Naive B cell (primary cell): ENCODE data around the gene JAKMIP2. TPM values are rescaled to one million over a fixed set of nuclear protein-coding genes. Genes with fewer than 3 reads are reported as not detected.

ENCODE experiments used
- ATAC-seq, 2 donors: fragments of 150-1000 bp; cut with Tn5 transposase; 2 replicates each; pipeline ENCODE4 v1.10.0; 2021; ENCODE audit warnings: low read depth in 2 of 2, mild to moderate bottlenecking in 2 of 2, moderate library complexity in 2 of 2
- DNase-seq: peaks from one replicate; pipeline ENCODE4 v3.0.0; 2022
- H3K27ac Mint-ChIP-seq, 6 donors: one replicate each; pipeline ENCODE4 v1.8.0; 2020 to 2022; ENCODE audit warnings: mild to moderate bottlenecking in 6 of 6, mixed read lengths in 6 of 6, moderate library complexity in 5 of 6, inconsistent platforms in 2 of 6
- H3K27me3 Mint-ChIP-seq, 3 donors: one replicate each; pipeline ENCODE4 v1.8.0; 2021 to 2022; ENCODE audit warnings: mixed read lengths in 3 of 3, mild to moderate bottlenecking in 1 of 3
- H3K36me3 Mint-ChIP-seq, 2 donors: one replicate each; pipeline ENCODE4 v1.8.0; 2020 to 2022; ENCODE audit warnings: mixed read lengths in 2 of 2, inconsistent platforms in 1 of 2, mild to moderate bottlenecking in 1 of 2
- H3K4me1 Mint-ChIP-seq, 3 donors: one replicate each; pipeline ENCODE4 v1.8.0; 2020 to 2022; ENCODE audit warnings: mixed read lengths in 3 of 3, inconsistent platforms in 1 of 3, mild to moderate bottlenecking in 1 of 3, moderate library complexity in 1 of 3
- H3K4me3 Mint-ChIP-seq, 8 donors: one replicate each; pipeline ENCODE4 v1.8.0; 2020 to 2022; ENCODE audit warnings: mild to moderate bottlenecking in 8 of 8, mixed read lengths in 8 of 8, moderate library complexity in 8 of 8, inconsistent platforms in 2 of 8
- H3K9me3 Mint-ChIP-seq, 7 donors: one replicate each; pipeline ENCODE4 v1.8.0; 2020 to 2022; ENCODE audit warnings: mixed read lengths in 7 of 7, mild to moderate bottlenecking in 5 of 7, inconsistent platforms in 2 of 7, moderate library complexity in 1 of 7
- polyA plus RNA-seq, 6 donors: library from polyadenylated mRNA; unstranded; fragments of 300-500 nt; fragmentation: Illumina TruSeq; gene quantifications; one replicate each; pipeline ENCODE4 v1.2.3, GENCODE V29; 2021; ENCODE audit warnings: low read depth in 6 of 6

The JAKMIP2 gene
- polyA plus RNA-seq, 6 donors from 2014 or later: 0.09 to 1.7 (median 1.1) TPM; not detected in 1

DNA sequence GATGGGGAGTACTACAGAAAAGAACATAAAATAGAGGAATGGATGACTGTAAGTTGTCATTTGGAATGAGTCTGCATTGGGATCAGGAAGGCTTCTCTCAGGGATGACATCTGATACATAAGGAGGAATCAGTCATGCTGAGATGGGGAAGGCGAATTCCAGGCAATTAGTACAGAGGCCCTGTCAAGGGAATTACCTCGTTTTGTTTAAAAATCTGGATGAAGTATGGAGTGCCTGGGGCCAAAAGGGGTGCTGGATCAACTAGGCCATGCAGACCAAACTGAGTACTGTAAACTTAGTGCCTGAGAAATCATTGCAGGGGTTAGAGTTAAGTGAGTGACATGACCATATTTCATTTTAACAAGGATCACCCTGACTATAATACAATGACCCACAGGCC is 30.5 kb downstream of the JAKMIP2 start:
- Mint-ChIP-seq H3K4me1 (no peaks in the 10 kb centered on the region), H3K27ac (no peak overlapping the region), H3K27me3 (no peaks in the 10 kb centered on the region), H3K4me3 (no peak overlapping the region), H3K9me3 (no peaks in the 10 kb centered on the region), H3K36me3 (no peaks in the 10 kb centered on the region)
- ATAC-seq (no peak), DNase-seq (no peak)

DNA sequence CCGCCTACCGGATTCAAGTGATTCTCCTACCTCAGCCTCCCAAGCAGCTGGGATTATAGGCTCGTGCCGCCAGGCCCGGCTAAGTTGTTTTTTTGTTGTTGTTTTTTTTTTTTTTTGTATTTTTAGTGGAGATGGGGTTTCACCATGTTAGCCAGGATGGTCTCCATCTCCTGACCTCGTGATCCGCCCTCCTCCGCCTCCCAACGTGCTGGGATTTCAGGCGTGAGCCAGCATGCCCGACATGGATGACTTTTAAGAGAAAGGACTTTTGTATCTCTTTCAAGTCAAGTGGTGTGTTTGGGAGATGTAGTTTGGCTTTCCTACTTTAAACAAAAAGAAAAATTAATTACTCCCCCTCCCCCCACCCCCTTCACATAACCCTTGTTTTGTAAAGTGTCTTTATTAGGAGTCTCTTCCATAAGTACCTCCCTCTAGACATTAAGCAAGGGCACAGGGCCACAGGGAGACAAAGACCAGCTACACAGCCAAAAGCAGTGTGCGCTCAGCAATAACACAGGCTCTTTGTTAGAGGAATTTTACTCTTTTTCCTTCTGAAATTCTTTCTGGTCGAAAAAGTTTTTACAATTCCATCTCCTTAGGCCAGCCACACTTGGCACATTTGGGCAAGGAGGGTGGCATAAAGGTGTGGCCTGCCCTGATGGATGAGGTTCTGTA is 31.2 kb downstream of the JAKMIP2 start:
- ATAC-seq (no peak), DNase-seq (no peak)
- Mint-ChIP-seq H3K36me3 (no peaks in the 10 kb centered on the region), H3K9me3 (no peaks in the 10 kb centered on the region), H3K4me1 (no peaks in the 10 kb centered on the region), H3K27ac (no peak overlapping the region), H3K27me3 (no peaks in the 10 kb centered on the region), H3K4me3 (no peak overlapping the region)

DNA sequence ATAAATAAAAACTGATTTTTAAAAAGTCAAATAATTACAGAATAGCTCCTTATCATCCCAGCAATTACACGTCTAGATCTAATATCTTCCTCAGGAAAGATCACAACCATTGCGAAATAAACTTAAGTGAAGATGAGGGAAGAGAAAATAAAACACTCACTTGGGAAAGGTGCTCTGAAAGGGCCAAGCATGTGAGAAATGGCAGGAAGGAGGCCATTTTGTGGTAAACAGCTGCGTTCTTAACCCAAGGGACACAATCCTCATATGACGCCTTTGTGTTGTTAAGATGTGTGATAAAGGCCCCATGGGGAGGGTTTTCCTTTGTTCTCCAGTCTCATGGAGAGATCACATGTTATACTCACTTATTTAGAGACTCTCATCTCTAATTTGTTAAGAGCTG is 32.5 kb downstream of the JAKMIP2 start:
- ATAC-seq (no peak), DNase-seq (no peak)
- no peaks in the 10 kb centered on the region for H3K36me3 Mint-ChIP-seq
- H3K27me3 Mint-ChIP-seq: no peaks in the 10 kb centered on the region
- no peaks in the 10 kb centered on the region for H3K9me3 Mint-ChIP-seq
- H3K4me3 Mint-ChIP-seq: no peak overlapping the region
- no peaks in the 10 kb centered on the region for H3K4me1 Mint-ChIP-seq
- H3K27ac Mint-ChIP-seq: no peak overlapping the region

DNA sequence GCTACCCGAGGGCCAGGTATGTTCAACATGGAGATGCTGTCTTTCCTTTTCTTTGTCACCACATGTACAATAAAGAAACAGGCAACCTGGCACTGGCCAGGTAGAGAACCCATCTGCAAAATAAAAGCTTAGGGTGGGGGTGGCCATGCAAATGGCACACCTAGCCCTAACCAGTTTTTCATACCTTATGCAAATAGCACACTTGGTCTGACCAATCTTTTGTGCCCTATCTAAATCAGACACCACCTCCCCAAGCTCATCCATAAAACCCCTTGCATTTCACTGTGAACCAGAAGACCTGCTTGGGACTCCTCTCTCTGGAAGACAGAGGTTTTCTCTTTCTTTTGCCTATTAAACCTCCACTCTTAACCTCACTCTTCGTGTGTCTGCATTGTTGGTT is 33.9 kb downstream of the JAKMIP2 start:
- H3K4me3 Mint-ChIP-seq: no peak overlapping the region
- no peak for DNase-seq

DNA sequence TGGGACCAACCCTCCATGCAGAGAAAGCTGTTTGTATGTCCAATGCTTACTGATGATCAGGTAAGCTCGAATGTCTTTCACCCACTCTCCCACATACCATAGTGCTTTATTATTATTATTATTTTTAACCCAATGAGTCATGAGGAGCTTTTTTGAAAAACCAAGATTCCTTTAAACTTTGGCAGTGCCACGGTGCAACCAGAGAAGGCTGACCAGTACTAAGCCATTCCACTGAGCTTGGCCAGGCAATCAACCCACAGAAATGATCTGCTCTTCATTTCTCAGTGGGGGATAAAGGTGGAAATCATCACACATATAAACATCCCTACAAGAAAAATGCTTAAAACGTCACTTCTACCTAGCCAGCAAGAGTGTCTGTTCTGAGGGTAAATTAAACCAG is 35.5 kb downstream of the JAKMIP2 start:
- ATAC-seq: no peak
- Mint-ChIP-seq H3K4me3 (no peak overlapping the region), H3K27me3 (no peaks in the 10 kb centered on the region), H3K4me1 (peaks cover 0 to 2% (median 0%) of the 10 kb centered on the region in 3 donors), H3K9me3 (no peaks in the 10 kb centered on the region), H3K36me3 (no peaks in the 10 kb centered on the region), H3K27ac (no peak overlapping the region)
- DNase-seq: no peak

More for the DNA sequence above, 33.9 kb downstream of the JAKMIP2 start:
- Mint-ChIP-seq H3K27ac (no peak overlapping the region), H3K4me1 (peaks cover 0 to 2% (median 0%) of the 10 kb centered on the region in 3 donors), H3K9me3 (no peaks in the 10 kb centered on the region), H3K36me3 (no peaks in the 10 kb centered on the region), H3K27me3 (no peaks in the 10 kb centered on the region)
- no peak for ATAC-seq

DNA sequence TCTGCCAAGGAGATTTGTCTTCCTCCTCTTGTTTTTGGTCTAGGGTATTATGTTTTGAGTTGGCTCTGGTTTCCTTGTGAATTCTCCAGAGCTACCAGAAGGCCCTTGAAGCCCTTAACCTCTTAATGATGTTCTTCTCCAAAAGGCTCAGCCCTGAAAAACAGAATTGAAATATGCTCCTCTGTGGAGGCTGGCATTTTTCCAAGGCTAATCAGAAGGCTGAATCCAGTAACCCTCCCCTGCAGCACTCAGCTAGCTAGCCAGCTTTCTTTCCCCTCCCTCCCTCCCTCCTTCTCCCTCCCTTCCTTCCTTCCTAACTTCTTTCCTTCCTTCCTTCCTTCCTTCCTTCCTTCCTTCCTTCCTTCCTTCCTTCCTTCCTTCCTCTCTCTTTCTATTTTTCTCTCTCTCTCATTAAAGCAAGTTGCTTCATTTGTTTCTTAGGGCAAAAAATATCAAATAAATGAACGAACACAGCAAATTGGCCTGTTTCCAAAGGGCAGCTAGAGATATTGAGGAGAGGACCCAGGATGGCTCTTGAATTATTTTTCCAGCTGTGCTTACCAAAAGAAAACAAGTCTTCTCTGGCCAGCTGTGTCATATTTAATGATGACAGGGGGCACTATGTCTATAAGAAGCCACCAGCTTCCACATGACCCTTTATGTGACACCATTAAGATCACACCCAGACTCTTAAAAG is 38.7 kb downstream of the JAKMIP2 start:
- H3K4me1 Mint-ChIP-seq: peaks cover 0 to 2% (median 0%) of the 10 kb centered on the region in 3 donors
- H3K27ac Mint-ChIP-seq: no peak overlapping the region
- H3K36me3 Mint-ChIP-seq: no peaks in the 10 kb centered on the region
- no peaks in the 10 kb centered on the region for H3K27me3 Mint-ChIP-seq
- no peak overlapping the region for H3K4me3 Mint-ChIP-seq
- ATAC-seq (no peak), DNase-seq (no peak)
- H3K9me3 Mint-ChIP-seq: no peaks in the 10 kb centered on the region

DNA sequence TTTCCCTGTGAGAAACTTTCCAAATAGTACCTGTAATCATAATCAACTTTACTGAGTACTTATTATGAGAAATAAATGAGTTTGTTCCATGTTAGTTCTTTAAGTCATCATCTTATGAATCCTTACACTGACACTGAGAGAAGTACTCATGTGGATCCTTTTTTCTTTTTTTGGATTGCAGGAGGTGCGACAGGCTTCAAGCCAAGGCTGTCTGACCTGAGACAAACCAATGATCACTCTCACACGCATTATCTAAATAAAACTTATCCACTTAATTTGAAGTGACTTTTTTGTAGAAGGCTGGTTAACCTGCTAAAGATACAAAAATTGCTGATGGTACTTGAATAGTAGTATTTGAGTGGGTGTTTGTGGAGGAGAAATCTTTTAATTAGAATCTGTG is 39.5 kb downstream of the JAKMIP2 start:
- Mint-ChIP-seq H3K27ac (no peak overlapping the region), H3K27me3 (no peaks in the 10 kb centered on the region), H3K9me3 (no peaks in the 10 kb centered on the region), H3K4me1 (peaks cover 0 to 2% (median 0%) of the 10 kb centered on the region in 3 donors), H3K36me3 (peaks cover 0 to 5% of the 10 kb centered on the region in 2 donors), H3K4me3 (no peak overlapping the region)
- DNase-seq: no peak
- no peak for ATAC-seq

DNA sequence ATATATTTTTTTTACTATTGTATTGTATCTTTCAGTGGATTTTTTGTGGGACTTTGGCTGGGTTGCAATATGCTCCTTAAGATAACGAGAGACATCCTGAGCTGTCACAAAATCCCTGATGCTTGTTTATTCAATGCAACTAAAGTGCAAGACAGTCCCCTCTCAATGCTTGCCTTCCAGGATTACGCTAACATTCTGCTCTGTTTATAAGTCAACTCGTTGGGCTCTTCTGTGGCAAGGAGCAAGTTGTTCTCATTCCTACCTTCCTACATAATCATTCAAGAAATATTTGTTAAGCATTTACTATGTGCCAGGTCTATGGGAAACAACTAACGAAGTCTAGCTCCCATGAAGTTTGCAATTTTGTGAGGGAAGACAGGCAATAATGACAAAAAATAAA is 40.4 kb downstream of the JAKMIP2 start:
- Mint-ChIP-seq H3K4me1 (peaks cover 0 to 2% (median 0%) of the 10 kb centered on the region in 3 donors), H3K4me3 (no peak overlapping the region), H3K27me3 (no peaks in the 10 kb centered on the region), H3K36me3 (peaks cover 0 to 5% of the 10 kb centered on the region in 2 donors), H3K9me3 (no peaks in the 10 kb centered on the region), H3K27ac (no peak overlapping the region)
- DNase-seq (no peak), ATAC-seq (no peak)

DNA sequence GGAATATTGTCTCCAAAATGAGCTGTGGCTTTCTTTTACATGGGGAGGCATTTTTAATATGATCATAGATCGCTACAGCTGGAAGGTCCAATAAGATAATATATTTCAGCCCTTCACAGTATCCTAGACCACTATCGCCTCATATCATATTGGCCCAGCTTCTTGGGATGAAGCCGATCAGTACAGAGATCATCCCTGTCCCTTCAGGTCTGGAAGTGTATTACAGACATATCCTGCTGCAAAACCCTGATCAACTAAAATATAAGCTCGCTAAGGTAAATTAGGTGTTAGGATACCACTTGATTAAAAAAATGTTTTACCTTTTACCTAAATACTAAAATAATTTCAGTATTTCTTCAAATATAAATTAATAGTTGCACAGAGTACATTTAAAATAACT is 41.7 kb downstream of the JAKMIP2 start:
- Mint-ChIP-seq H3K9me3 (peaks cover 0 to under 1% (median 0%) of the 10 kb centered on the region in 7 donors), H3K27ac (no peak overlapping the region), H3K27me3 (no peaks in the 10 kb centered on the region), H3K4me3 (no peak overlapping the region), H3K4me1 (peaks cover 0 to 2% (median 0%) of the 10 kb centered on the region in 3 donors), H3K36me3 (peaks cover 0 to 5% of the 10 kb centered on the region in 2 donors)
- DNase-seq (no peak), ATAC-seq (no peak)

DNA sequence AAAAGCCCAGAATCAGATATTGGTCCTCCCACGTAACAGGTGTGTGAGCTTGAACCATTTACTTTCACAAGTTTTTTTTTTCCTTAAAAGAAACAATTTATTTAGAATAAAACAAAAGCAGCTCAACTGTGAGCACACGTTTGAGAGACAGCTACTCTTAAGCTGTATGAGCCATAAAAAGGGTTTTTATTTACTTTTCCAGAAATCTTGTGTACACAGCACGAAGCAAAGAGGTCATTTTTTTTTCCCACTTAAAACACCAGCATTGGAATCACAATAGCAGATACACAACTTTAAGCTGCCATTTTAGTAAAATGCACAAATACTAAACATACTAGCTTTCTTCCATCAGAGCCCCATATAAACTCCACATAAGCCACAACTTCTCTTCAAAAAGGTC is 44.6 kb downstream of the JAKMIP2 start:
- Mint-ChIP-seq H3K4me3 (no peak overlapping the region), H3K9me3 (peaks cover 4 to 23% (median 6%) of the 10 kb centered on the region in 7 donors), H3K27me3 (no peaks in the 10 kb centered on the region), H3K27ac (no peak overlapping the region), H3K36me3 (peaks cover 0 to 5% of the 10 kb centered on the region in 2 donors), H3K4me1 (peaks cover 0 to 5% (median 2%) of the 10 kb centered on the region in 3 donors)
- no peak for ATAC-seq
- DNase-seq: no peak

DNA sequence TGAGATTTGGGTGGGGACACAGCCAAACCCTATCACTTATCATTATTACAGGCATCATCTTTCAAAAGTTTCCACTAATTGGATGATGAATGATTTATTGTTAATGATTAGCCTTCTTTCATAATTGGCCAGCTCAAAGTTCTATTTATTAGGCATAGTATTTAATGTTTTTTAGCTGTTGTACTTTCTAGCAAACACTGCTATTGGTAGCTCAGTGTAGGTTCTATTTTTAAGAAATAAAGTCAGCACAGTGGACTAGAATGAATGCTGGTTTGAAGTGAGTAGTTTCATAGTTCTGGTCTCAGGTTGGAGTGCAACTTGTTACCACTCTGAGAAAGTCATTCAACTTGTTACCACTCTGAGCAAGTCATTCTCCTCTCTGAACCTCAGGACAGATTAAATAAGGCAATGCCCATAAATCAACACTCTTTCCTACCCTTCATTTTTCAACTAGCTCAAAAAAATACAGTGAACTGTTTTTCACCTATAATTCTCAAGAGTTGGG is 46.9 kb downstream of the JAKMIP2 start:
- ATAC-seq (no peak), DNase-seq (no peak)
- Mint-ChIP-seq H3K27me3 (no peaks in the 10 kb centered on the region), H3K36me3 (peaks cover 0 to 5% of the 10 kb centered on the region in 2 donors), H3K9me3 (peaks cover 4 to 23% (median 6%) of the 10 kb centered on the region in 7 donors), H3K4me1 (peaks cover 0 to 5% (median 2%) of the 10 kb centered on the region in 3 donors), H3K4me3 (no peak overlapping the region), H3K27ac (no peak overlapping the region)

DNA sequence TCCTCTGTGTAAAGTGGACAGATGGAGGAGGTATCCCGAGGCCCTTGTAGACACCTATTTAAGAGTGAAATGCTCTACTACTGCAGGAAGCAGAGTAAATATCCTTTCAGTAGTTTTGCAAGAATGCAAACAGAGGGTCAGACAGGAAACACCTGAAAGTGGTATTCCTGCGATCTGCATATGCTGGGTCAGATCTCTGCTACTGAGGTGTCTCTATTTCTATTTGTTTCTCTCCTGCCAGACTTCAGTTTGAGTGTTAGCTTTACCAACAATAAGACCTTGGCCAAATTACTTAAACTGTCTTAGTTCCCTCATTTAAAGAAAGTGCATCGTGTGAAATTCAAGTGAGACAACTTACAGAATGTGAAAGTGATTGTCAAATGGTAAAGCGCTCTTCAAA is 47.6 kb downstream of the JAKMIP2 start:
- Mint-ChIP-seq H3K9me3 (peaks cover 4 to 23% (median 6%) of the 10 kb centered on the region in 7 donors), H3K27ac (no peak overlapping the region), H3K4me3 (no peak overlapping the region), H3K4me1 (peaks cover 0 to 5% (median 2%) of the 10 kb centered on the region in 3 donors), H3K27me3 (no peaks in the 10 kb centered on the region), H3K36me3 (peaks cover 0 to 5% of the 10 kb centered on the region in 2 donors)
- no peak for DNase-seq
- ATAC-seq: no peak

DNA sequence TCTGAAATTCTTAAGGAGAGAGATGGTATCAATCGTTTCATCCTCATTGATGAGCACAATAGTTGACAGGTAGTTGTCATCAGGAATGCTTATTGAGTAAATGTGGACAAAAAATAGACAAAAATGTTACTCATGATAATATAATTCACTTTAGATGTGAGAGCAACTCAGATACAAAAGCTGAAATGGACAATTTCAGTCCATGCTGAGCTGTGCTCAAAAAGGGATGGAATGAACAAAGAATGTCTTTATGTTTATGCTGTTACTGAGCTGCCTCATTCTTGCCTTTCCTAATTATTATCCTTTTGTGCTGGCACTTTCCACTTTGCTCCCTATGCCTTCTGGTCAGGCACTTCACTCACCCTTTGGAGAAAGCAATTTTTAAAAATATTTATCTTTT is 49.5 kb downstream of the JAKMIP2 start:
- H3K27ac Mint-ChIP-seq: no peak overlapping the region
- H3K36me3 Mint-ChIP-seq: peaks cover 0 to under 1% of the 10 kb centered on the region in 2 donors
- H3K9me3 Mint-ChIP-seq: peaks cover 4 to 23% (median 6%) of the 10 kb centered on the region in 7 donors
- no peak for DNase-seq
- peaks cover 0 to 5% (median 2%) of the 10 kb centered on the region in 3 donors for H3K4me1 Mint-ChIP-seq
- H3K4me3 Mint-ChIP-seq: no peak overlapping the region
- ATAC-seq: no peak
- H3K27me3 Mint-ChIP-seq: no peaks in the 10 kb centered on the region

DNA sequence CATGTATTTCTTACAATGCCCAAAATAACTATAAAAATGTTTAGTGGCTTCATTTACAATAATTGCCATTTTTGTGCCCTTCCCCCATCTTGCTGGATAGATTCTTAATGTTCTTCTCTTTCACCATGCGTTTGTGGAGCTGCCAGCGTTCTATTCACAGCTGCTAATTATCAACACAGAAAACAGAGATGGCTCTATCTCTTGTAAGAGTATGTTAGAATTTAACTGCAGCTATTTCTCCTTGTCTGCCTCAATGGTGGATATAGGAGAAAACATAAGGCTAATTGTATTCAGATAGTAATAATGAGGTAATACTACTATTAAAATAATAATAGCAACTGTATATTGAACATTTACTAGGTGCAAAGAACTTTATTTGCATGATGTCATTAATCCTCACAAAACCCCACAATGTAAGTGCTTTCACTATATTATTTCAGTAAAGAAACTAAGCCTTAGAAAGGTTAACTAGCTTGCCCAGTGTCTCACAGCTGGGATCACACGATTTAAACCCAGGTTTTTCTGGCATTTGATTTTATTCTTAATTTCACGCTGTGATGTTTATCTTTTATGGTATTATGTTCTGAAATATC is 50.1 kb downstream of the JAKMIP2 start:
- Mint-ChIP-seq H3K4me1 (peaks cover 0 to 5% (median 2%) of the 10 kb centered on the region in 3 donors), H3K27ac (no peak overlapping the region), H3K36me3 (no peaks in the 10 kb centered on the region), H3K9me3 (peaks cover 4 to 23% (median 6%) of the 10 kb centered on the region in 7 donors), H3K27me3 (no peaks in the 10 kb centered on the region), H3K4me3 (no peak overlapping the region)
- ATAC-seq: no peak
- DNase-seq: no peak
